Body of pancreas (tissue), 4 donors: Measurements from ENCODE around the gene PCMTD2. TPM values are rescaled to one million over a fixed set of nuclear protein-coding genes. Genes with fewer than 3 reads are reported as not detected.

Source experiments
- ATAC-seq: fragments of 150-250 bp; one replicate; pipeline ENCODE4 v1.9.1; 2016
- DNase-seq, 4 donors: peaks; one replicate each; pipeline ENCODE4 v3.0.0-alpha.2; 2019
- H3K27ac ChIP-seq, 4 donors: fragments of 200-600 bp; sonication (generic); 1 replicate in 3 of 4; 2 replicates in 1 of 4; pipeline versions ENCODE4 v1.5.1 to v1.6.1; 2016 to 2019; ENCODE audit warnings: mild to moderate bottlenecking in 1 of 4, mixed read lengths in 1 of 4, moderate library complexity in 1 of 4
- H3K27me3 ChIP-seq, 2 donors: fragments of 200-600 bp; sonication (generic); one replicate each; pipeline ENCODE4 v1.6.0; 2016; ENCODE audit warnings: mild to moderate bottlenecking in 1 of 2
- H3K36me3 ChIP-seq, 2 donors: fragments of 200-600 bp; sonication (generic); replicated peaks in 1 of 2; 2 replicates each; pipeline ENCODE4 v1.5.1; 2016; ENCODE audit warnings: low read depth in 2 of 2; ENCODE audit not compliant: insufficient read depth in 1 of 2
- H3K4me1 ChIP-seq: fragments of 200-600 bp; sonication (generic); one replicate; pipeline ENCODE4 v1.6.0; 2016
- H3K4me3 ChIP-seq, 2 donors: fragments of 200-600 bp; sonication (generic); 1 replicate in 1 of 2; 2 replicates in 1 of 2; pipeline ENCODE4 v1.5.1; 2016 to 2019
- H3K9me3 ChIP-seq, 3 donors: fragments of 200-600 bp; sonication (generic); 1 replicate in 2 of 3; 2 replicates in 1 of 3; pipeline ENCODE4 v1.5.1; 2016
- CTCF ChIP-seq, 7 experiments: fragments of 450-650 bp in 4 of 7; fragments of 200-600 bp in 3 of 7; sonication (generic) in 3 of 7; IDR thresholded peaks; one replicate each; pipeline ENCODE4 v1.5.1; 2016 to 2019; ENCODE audit warnings: antibody characterized with exemption in 7 of 7
- POLR2A ChIP-seq, 3 donors: fragments of 450-650 bp; IDR thresholded peaks; one replicate each; pipeline ENCODE4 v1.6.1; 2016; ENCODE audit warnings: antibody characterized with exemption in 3 of 3, mild to moderate bottlenecking in 2 of 3
- WGBS, 2 donors: methylation state at CpG; one replicate each; pipeline ENCODE4 v1.1.5; 2017; 5-methylcytosine and 5-hydroxymethylcytosine counted together
- intact Hi-C: fragments of 100-400 bp; cut with DNase I; formaldehyde crosslinking; loops from one replicate; pipeline ENCODE4 v1.15.1; 2023
- total RNA-seq, 2 donors: library from RNA; depleted of rRNA; stranded (reverse); fragments of >200 nt; gene quantifications; one replicate each; pipeline ENCODE4 v1.1.0, GENCODE V29; 2016

PCMTD2 gene
- total RNA-seq, 2 donors from 2014 or later, result 25.1 to 45.9 TPM

- TF ChIP-seq POLR2A (IDR thresholded peaks at IDR 0.05) (no peak), CTCF (IDR thresholded peaks at IDR 0.05) (no peak)
These were observed 16.6 kb upstream of the PCMTD2 start for GRCh38 chr20:64238851-64239387.

GRCh38 chr20:64239449-64240242, 15.9 kb upstream of the PCMTD2 start:
- H3K9me3 ChIP-seq, result no peaks in the 10 kb centered on the region
- WGBS, 2 donors, result 71 to 80% methylated on average over 19 of the region's 19 CpGs
- no peaks in the 10 kb centered on the region for H3K36me3 ChIP-seq
- intact Hi-C loops, result no loop called here
- TF ChIP-seq CTCF (IDR thresholded peaks at IDR 0.05) (no peak), POLR2A (IDR thresholded peaks at IDR 0.05) (no peak)
- H3K27me3 ChIP-seq, result no peaks in the 10 kb centered on the region
- no peak overlapping the region for H3K4me3 ChIP-seq
- DNase-seq (no peak), ATAC-seq (no peak)
- no peaks in the 10 kb centered on the region for H3K4me1 ChIP-seq
- no peak overlapping the region for H3K27ac ChIP-seq

More at GRCh38 chr20:64238851-64239387, 16.6 kb upstream of the PCMTD2 start:
- ATAC-seq (no peak), DNase-seq (no peak)
- no peaks in the 10 kb centered on the region for H3K9me3 ChIP-seq
- peaks cover 3% of the 10 kb centered on the region for H3K4me1 ChIP-seq
- intact Hi-C loops, result no loop called here
- no peak overlapping the region for H3K4me3 ChIP-seq
- H3K27ac ChIP-seq, result no peak overlapping the region
- no peaks in the 10 kb centered on the region for H3K27me3 ChIP-seq
- H3K36me3 ChIP-seq, result no peaks in the 10 kb centered on the region
- WGBS, 2 donors, result 62 to 66% methylated on average over 7 of the region's 7 CpGs

- DNase-seq (no peak), ATAC-seq (no peak)
- H3K4me3 ChIP-seq, result no peak overlapping the region
- H3K9me3 ChIP-seq, result no peaks in the 10 kb centered on the region
- H3K27ac ChIP-seq, result no peak overlapping the region
- H3K4me1 ChIP-seq, result no peaks in the 10 kb centered on the region
- intact Hi-C loops, result no loop called here
- no peaks in the 10 kb centered on the region for H3K36me3 ChIP-seq
- TF ChIP-seq POLR2A (IDR thresholded peaks at IDR 0.05) (no peak), CTCF (IDR thresholded peaks at IDR 0.05) (no peak)
- 80% methylated on average over 19 to 26 of the region's 26 CpGs for WGBS, 2 donors
- no peaks in the 10 kb centered on the region for H3K27me3 ChIP-seq
These were observed 15.1 kb upstream of the PCMTD2 start for GRCh38 chr20:64240243-64241015.

GRCh38 chr20:64241061-64241460, 14.5 kb upstream of the PCMTD2 start:
- Histone ChIP-seq H3K9me3 (no peaks in the 10 kb centered on the region), H3K36me3 (no peaks in the 10 kb centered on the region), H3K27me3 (no peaks in the 10 kb centered on the region), H3K4me3 (no peak overlapping the region), H3K27ac (no peak overlapping the region), H3K4me1 (no peaks in the 10 kb centered on the region)
- WGBS, 2 donors, result 69 to 77% methylated on average over 7 to 8 of the region's 8 CpGs
- DNase-seq (no peak), ATAC-seq (no peak)
- intact Hi-C loops, result no loop called here
- no peak for TF ChIP-seq POLR2A (IDR thresholded peaks at IDR 0.05)
